Endothelial cell of umbilical vein (primary cell): ENCODE data around the gene PUDP. TPM values are rescaled to one million over a fixed set of nuclear protein-coding genes. Genes with fewer than 3 reads are reported as not detected.
A peak's percentile ranks its signal among the peaks of the same experiment; 100 is the strongest.

Source experiments
- BruUV-seq: library from RNA; stranded (reverse); fragments of 400-500 nt; replicated peaks from 2 replicates; lab custom pipeline; 2021; lab: Mats Ljungman, UMichigan
- CTCF ChIA-PET: fragments of 300-600, 350-600 bp; sonication (Branson Sonifier 250); formaldehyde crosslinking; loops from one replicate; lab custom pipeline; 2021; ENCODE audit warnings: antibody characterized with exemption, inconsistent platforms; lab: Charles Lee
- POLR2A ChIA-PET: fragments of 300-600, 350-600 bp; sonication (Branson Sonifier 250); formaldehyde crosslinking; loops from one replicate; lab custom pipeline; 2021; ENCODE audit warnings: antibody characterized with exemption, inconsistent platforms; lab: Charles Lee
- DNase-seq: peaks from one replicate; pipeline ENCODE4 v3.0.0-alpha.2; 2011; ENCODE audit warnings: low read depth, low spot score
- FAIRE-seq: peaks from 2 replicates; lab custom pipeline; 2011; peaks lifted over from hg19 to GRCh38; lab: Jason Lieb, UNC
- H2AFZ ChIP-seq: 2 replicates; pipeline ENCODE4 v1.6.0; 2012; ENCODE audit warnings: low read depth, low read length, control low read depth, inconsistent platforms
- H3K27ac ChIP-seq: 2 replicates; pipeline ENCODE4 v1.5.1; 2011; ENCODE audit warnings: low read depth, mild to moderate bottlenecking, control low read depth, low read length, moderate library complexity; ENCODE audit not compliant: insufficient read depth
- H3K27me3 ChIP-seq, 2 experiments: 2 replicates each; pipeline versions ENCODE4 v1.6.0 to v1.6.1; 2011; ENCODE audit warnings: low read length in 2 of 2, mixed read lengths in 1 of 2; ENCODE audit not compliant: control insufficient read depth in 2 of 2, insufficient read depth in 2 of 2
- H3K36me3 ChIP-seq, 2 experiments: 2 replicates in 1 of 2; 3 replicates in 1 of 2; pipeline ENCODE4 v1.5.1; 2011; ENCODE audit warnings: low read length in 2 of 2, mild to moderate bottlenecking in 1 of 2, moderate library complexity in 1 of 2; ENCODE audit not compliant: control insufficient read depth in 2 of 2, insufficient read depth in 2 of 2; ENCODE audit errors: extremely low read depth in 1 of 2
- H3K4me1 ChIP-seq: 3 replicates; pipeline ENCODE4 v1.5.1; 2011; ENCODE audit warnings: mild to moderate bottlenecking, low read length; ENCODE audit not compliant: control insufficient read depth, insufficient read depth; ENCODE audit errors: extremely low read depth
- H3K4me2 ChIP-seq: 2 replicates; pipeline ENCODE4 v1.6.1; 2011; ENCODE audit warnings: low read length, control low read depth, mixed read lengths; ENCODE audit not compliant: insufficient read depth
- H3K4me3 ChIP-seq, 3 experiments: fragments of 200-600 bp in 1 of 3; sonication (generic), shearing (Covaris generic) in 1 of 3; replicated peaks in 1 of 3; 2 replicates each; pipeline ENCODE4 v1.5.1; 2011 to 2016; ENCODE audit warnings: control low read depth in 3 of 3, low read length in 3 of 3, mild to moderate bottlenecking in 2 of 3, inconsistent platforms in 1 of 3, low read depth in 1 of 3, moderate library complexity in 1 of 3; ENCODE audit not compliant: insufficient read depth in 1 of 3
- H3K79me2 ChIP-seq: 2 replicates; pipeline ENCODE4 v1.6.0; 2012; ENCODE audit warnings: low read length, inconsistent platforms; ENCODE audit not compliant: control insufficient read depth, insufficient read depth
- H3K9ac ChIP-seq: replicated peaks from 2 replicates; pipeline ENCODE3; 2011; ENCODE audit warnings: low read length, control low read depth; ENCODE audit not compliant: insufficient read depth; ENCODE audit errors: extremely low read depth
- H3K9me1 ChIP-seq: replicated peaks from 3 replicates; pipeline ENCODE4 v1.6.0; 2011; ENCODE audit warnings: mild to moderate bottlenecking, low read length; ENCODE audit not compliant: control insufficient read depth, insufficient read depth; ENCODE audit errors: extremely low read depth
- H3K9me3 ChIP-seq: replicated peaks from 2 replicates; pipeline ENCODE4 v1.5.1; 2012; ENCODE audit warnings: low read length, inconsistent platforms; ENCODE audit not compliant: control insufficient read depth, insufficient read depth
- H4K20me1 ChIP-seq: replicated peaks from 2 replicates; pipeline ENCODE3; 2011; ENCODE audit warnings: mild to moderate bottlenecking, low read length; ENCODE audit not compliant: control insufficient read depth, insufficient read depth; ENCODE audit errors: extremely low read depth
- CTCF ChIP-seq, 2 donors: IDR thresholded peaks; 1 replicate in 1 of 2; 2 replicates in 1 of 2; pipeline ENCODE4 v1.5.1; 2011; ENCODE audit warnings: low read length in 2 of 2, mild to moderate bottlenecking in 2 of 2, moderate library complexity in 2 of 2, control low read depth in 1 of 2, inconsistent platforms in 1 of 2, low read depth in 1 of 2; ENCODE audit not compliant: insufficient read depth in 1 of 2; ENCODE audit errors: extremely low read depth in 1 of 2
- EZH2 ChIP-seq: IDR thresholded peaks from 2 replicates; pipeline ENCODE4 v1.6.1; 2012; ENCODE audit warnings: borderline replicate concordance, low read depth, mild to moderate bottlenecking, moderate library complexity, low read length, inconsistent platforms; ENCODE audit not compliant: severe bottlenecking
- GATA2 ChIP-seq: IDR thresholded peaks from 2 replicates; pipeline ENCODE4 v1.7.0; 2011; ENCODE audit warnings: low read depth, mild to moderate bottlenecking, moderate library complexity, mixed read lengths, low read length; ENCODE audit not compliant: insufficient read length, insufficient read depth
- MAX ChIP-seq: IDR thresholded peaks from 2 replicates; pipeline ENCODE4 v1.6.1; 2011; ENCODE audit not compliant: insufficient read depth, insufficient read length
- POLR2A ChIP-seq: IDR thresholded peaks from 2 replicates; pipeline ENCODE4 v1.6.1; 2012; ENCODE audit warnings: low read depth, mild to moderate bottlenecking, control low read depth, low read length
- dilution Hi-C: fragments of 300-500 bp; cut with MboI; formaldehyde crosslinking; loops from one replicate; pipeline ENCODE4 v1.15.0; 2019; ENCODE audit warnings: low sequenced_read_pairs; ENCODE audit not compliant: extremely low pct_ligation_motif_present
- intact Hi-C: fragments of 100-400 bp; cut with micrococcal nuclease; formaldehyde crosslinking; loops from one replicate; pipeline ENCODE4 v1.10.0; 2022
- polyA plus RNA-seq, 4 experiments: library from polyadenylated mRNA; depleted of rRNA in 3 of 4; stranded (reverse) in 3 of 4; unstranded in 1 of 4; fragments of >200 nt; gene quantifications; 2 replicates each; pipeline versions ENCODE4 v1.2.1 to v1.2.3, GENCODE V29; 2011 to 2012; ENCODE audit warnings: missing spikeins in 1 of 4
- total RNA-seq: library from RNA; stranded (reverse); gene quantifications from 2 replicates; pipeline ENCODE4 v1.2.3, GENCODE V29; 2021

The PUDP gene
- total and polyA plus RNA-seq, 2 donors (not counting 3 experiments of a cell fraction or from before 2014, with no cell fraction given), result 17.3 to 22.5 TPM

DNA sequence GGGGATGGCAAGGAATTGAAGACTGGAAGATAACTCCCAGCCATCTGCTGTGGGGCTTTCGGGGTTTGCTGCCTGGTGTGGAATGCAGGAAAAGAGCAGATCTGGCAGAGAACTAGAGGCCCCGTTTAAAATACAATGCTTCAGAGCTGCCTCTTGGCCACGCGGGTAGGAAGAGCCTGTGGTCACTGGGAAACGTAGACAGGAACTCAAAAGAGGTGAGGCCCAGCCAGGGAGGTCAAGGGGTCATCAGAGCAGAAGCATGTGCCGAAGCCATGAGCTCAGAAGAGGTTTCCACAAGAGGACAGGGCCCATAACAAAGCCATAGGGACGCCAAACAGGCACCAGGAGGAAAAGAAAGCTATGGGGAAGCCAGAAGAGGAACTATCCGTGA is 14.9 kb downstream of the PUDP start:
- Histone ChIP-seq H3K4me3 (no peak overlapping the region), H2AFZ (peak overlapping the region; percentile 64), H3K36me3 (no peaks in the 10 kb centered on the region), H3K4me1 (peaks cover 21% of the 10 kb centered on the region), H3K27me3 (no peaks in the 10 kb centered on the region), H3K9ac (peak overlapping the region; percentile 24), H3K27ac (peak overlapping the region; percentile 80), H3K4me2 (peak overlapping the region; percentile 35), H3K9me1 (no peaks in the 10 kb centered on the region), H3K79me2 (peaks cover 32% of the 10 kb centered on the region), H3K9me3 (no peaks in the 10 kb centered on the region), H4K20me1 (no peaks in the 10 kb centered on the region)
- intact Hi-C loops, result loop anchor here (1.0 to 2.0 kb wide), 2 partner anchors 15 to 794 kb away; partner anchors contain the start of genes PNPLA4 and PUDP
- peak; percentile 92 for FAIRE-seq
- no TSS peak for BruUV-seq
- DNase-seq, result peak; percentile 58
- TF ChIP-seq CTCF (IDR thresholded peaks at IDR 0.05; ENCODE audit: extremely low read depth in 1 of 2, insufficient read depth in 1 of 2, low read depth in 1 of 2, low read length in 2 of 2) (no peak), MAX (peak; percentile 16)
- CTCF ChIA-PET, result interaction anchor here (1.0 to 2.4 kb wide), 8 partner anchors 9 to 58 kb away, joined by 3 to 7 read pairs (median 4); partner anchors contain the start of gene PUDP
- dilution Hi-C loops, result no loop called here
- POLR2A ChIA-PET, result interaction anchor here (1.1 kb wide), 1 partner anchor 24 kb away, joined by 3 read pairs; no protein-coding TSS in a partner anchor

DNA sequence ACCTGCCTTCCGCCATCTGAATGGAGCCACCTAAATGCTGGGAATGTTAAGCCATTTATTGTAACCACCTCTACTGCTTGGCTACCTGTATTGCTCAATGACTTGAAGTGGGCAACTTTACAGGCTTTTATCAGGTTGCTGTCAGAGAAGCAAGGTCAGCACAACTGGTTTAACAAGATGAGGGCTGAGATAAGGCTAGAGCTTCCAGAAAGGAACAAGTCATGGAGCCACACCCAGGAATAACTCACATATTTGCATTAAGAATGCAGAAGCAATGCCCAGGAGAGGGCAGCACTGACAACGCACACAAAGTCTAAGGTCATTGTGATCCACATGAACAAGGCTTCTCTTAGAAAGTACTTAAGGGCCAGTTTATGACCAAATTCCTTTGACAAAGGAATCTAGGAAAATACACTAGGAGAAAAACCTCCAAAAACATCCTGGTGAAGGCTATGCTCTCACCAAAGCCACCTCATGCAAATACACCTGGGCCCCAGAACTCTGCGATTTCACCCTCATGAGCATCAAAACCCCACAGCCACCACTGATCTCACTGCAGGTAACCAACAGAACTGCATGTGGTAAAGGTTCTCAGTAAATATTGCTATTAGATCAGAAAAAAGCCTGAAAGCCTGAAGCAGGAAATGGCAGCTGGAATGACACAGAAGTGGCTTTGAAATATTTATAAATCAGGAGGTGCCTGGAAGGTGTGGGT is 15.5 kb downstream of the PUDP start:
- intact Hi-C loops, result loop anchor here (1.0 to 2.0 kb wide), 4 partner anchors 16 to 794 kb away; partner anchors contain the start of genes PNPLA4 and PUDP
- peak; percentile 79 for FAIRE-seq
- Histone ChIP-seq H3K9me3 (no peaks in the 10 kb centered on the region), H3K4me1 (peaks cover 21% of the 10 kb centered on the region), H2AFZ (peak overlapping the region; percentile 64), H3K27ac (peak overlapping the region; percentile 80), H3K79me2 (peaks cover 30% of the 10 kb centered on the region), H3K9me1 (no peaks in the 10 kb centered on the region), H3K27me3 (no peaks in the 10 kb centered on the region), H3K36me3 (no peaks in the 10 kb centered on the region), H3K9ac (peak overlapping the region; percentile 24), H3K4me2 (peak overlapping the region; percentile 31), H4K20me1 (no peaks in the 10 kb centered on the region), H3K4me3 (no peak overlapping the region)
- CTCF ChIA-PET, result interaction anchor here (0.6 to 2.4 kb wide), 10 partner anchors 9 to 58 kb away, joined by 3 to 7 read pairs (median 4); partner anchors contain the start of gene PUDP
- BruUV-seq, result no TSS peak
- DNase-seq, result peak; percentile 71
- POLR2A ChIA-PET, result interaction anchor here (1.1 kb wide), 1 partner anchor 23 kb away, joined by 3 read pairs; no protein-coding TSS in a partner anchor
- peak; percentile 90 for TF ChIP-seq GATA2
- no peak for TF ChIP-seq EZH2
- no peak for TF ChIP-seq POLR2A
- TF ChIP-seq CTCF (IDR thresholded peaks at IDR 0.05; ENCODE audit: extremely low read depth in 1 of 2, insufficient read depth in 1 of 2, low read depth in 1 of 2, low read length in 2 of 2), result peak; percentile 41 to 46
- dilution Hi-C loops, result no loop called here
